Head of caudate nucleus (tissue), 42 donors: ENCODE data around the gene MCEE.

Source experiments
- DNase-seq, 42 donors: peaks; one replicate each; pipeline versions ENCODE4 v3.0.0 to v3.0.0-alpha.2; 2020 to 2021; ENCODE audit warnings: mixed read lengths in 7 of 42
- intact Hi-C: fragments of 100-400 bp; cut with DNase I; formaldehyde crosslinking; loops from one replicate; pipeline ENCODE4 v1.15.0; 2022

Gene MCEE

GRCh38 chr2:71064754-71065621 lies 65.0 kb downstream of the MCEE start:
- DNase-seq = peak in 1 of 42 donors; percentile 17
- intact Hi-C loops = loop anchor here (5.0 kb wide), 1 partner anchor 63 kb away; no protein-coding TSS in a partner anchor

GRCh38 chr2:71064110-71064611 lies 65.9 kb downstream of the MCEE start:
- no peak for DNase-seq
- intact Hi-C loops = no loop called here

DNA sequence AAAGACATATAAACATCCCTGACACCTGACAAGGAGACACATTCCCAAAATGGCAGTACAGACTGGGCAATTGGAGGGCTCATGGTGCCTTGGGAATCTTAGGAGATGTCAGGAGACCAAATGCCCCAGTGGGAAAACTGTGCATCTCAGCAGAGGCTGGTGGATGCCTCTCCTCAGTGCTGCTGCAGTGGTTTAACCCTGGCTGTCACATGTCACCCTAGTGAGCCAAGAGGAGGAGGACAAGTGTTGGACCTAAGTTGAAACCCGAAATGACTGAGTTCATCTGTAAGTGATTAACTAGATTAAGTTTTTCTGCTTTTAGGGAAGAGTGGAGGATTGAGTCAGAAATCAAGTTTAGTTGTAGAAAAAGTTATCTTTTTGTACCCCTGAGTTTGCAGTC lies 66.8 kb downstream of the MCEE start:
- intact Hi-C loops = no loop called here
- DNase-seq = no peak

DNA sequence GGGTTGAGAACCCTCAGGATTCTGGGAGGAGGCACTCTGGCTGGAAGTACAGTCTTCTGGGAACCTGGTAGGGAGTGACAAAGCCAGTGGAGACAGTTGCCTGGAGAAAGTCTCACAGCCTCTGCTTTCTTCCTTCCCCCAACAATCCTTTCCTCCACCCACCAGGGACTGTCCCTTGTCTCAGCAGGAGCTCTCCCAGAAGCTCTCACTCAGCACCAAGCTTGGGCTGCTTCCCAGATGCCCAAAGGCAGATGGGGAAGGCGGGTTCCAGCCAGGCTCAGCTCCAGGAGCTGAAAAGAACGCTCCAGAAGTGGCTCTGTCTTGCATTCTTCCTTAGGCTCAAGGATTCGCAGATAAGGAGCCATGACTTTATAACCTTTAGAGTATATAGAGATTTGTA lies 69.2 kb downstream of the MCEE start:
- no peak for DNase-seq
- intact Hi-C loops = no loop called here

- DNase-seq = no peak
- intact Hi-C loops = no loop called here
Measured at GRCh38 chr2:71060211-71060610, 69.8 kb downstream of the MCEE start.
